CD1c-positive myeloid dendritic cell (primary cell): Measurements from ENCODE around the gene WBP1L.
"Not testable (repeated sequence)": the region's sequence is repeated elsewhere in the genome, so short reads cannot be mapped to it uniquely, and the experiment has no call there.

ENCODE experiments used
- DNase-seq: peaks from one replicate; pipeline ENCODE4 v3.0.0-alpha.2; 2016; ENCODE audit errors: extremely low spot score

Gene WBP1L

DNA sequence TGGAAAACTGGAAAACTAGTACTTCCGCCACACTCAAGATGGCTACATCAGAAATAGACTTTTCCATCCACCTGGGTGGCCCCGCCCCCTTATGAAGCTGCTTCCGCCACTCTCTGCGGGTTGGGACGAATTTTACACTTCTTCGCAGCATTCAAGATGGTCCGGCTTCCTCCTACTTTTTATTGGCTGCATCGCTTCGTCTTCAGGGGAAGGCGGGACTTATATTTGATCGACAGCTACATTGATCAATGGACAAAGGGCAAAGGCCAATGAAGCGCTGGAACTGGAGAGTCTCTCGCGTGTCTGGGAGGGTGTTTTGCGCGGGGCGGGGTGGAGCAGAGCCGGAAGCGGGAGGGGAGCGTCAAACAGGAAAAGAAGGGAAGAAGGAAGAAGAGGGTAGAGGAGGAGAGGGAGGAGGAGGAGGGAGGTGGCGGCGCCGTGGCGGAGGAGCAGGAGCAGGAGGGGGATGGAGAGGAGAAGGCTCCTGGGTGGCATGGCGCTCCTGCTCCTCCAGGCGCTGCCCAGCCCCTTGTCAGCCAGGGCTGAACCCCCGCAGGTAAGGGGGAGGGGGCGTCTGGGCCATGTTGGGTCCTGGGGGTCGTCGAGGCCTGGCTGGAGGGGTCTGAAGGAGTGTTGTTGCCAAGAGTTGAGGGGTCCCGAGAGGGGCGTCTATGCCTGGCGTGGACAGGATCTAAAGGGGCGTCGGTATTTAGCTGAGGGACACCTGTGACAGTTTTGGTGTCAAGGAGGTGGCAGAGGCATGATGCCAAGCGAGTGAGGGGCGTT, at the start of gene WBP1L:
Gene WBP1L (plus strand): TSS at position 361 of the 786 bp plus-strand sequence. CDS start 106 bp downstream, at position 467.
- DNase-seq: peak; percentile 99

DNA sequence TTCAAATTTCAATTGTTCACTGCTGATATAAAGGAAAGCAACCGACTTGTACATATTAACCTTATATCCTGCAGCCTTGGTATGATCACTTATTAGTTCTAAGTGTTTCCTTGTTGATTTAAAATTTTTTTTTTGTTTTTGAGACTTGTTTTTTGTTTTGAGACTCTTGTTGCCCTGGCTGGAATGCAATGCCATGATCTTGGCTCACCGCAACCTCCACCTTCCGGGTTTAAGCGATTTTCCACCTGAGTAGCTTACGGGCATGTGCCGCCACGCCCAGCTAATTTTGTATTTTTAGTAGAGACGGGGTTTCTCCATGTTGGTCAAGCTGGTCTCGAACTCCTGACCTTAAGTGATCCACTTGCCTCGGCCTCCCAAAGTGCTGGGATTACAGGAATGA, 48.3 kb upstream of the WBP1L start:
- DNase-seq: not testable (repeated sequence)

DNA sequence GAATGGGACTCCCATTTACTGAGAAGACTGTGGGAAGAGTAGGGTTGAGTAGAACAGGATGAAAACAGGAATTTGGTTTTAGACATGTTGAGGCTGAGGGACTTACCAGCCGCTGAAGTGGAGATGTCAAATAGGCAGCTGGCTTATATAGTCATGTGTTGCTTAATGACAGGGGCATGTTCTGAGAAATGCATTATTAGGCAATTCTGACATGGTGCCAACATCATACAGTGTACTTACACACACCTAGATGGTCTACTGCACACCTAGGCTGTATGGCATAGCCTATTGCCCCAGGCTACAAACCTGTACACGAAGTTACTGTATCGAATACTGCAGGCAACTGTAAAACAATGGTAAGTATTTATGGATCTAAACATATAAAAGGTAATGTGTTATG, 47.0 kb upstream of the WBP1L start:
- DNase-seq: no peak

- DNase-seq: no peak
These were observed 44.9 kb upstream of the WBP1L start for GRCh38 chr10:102698894-102699293.

DNA sequence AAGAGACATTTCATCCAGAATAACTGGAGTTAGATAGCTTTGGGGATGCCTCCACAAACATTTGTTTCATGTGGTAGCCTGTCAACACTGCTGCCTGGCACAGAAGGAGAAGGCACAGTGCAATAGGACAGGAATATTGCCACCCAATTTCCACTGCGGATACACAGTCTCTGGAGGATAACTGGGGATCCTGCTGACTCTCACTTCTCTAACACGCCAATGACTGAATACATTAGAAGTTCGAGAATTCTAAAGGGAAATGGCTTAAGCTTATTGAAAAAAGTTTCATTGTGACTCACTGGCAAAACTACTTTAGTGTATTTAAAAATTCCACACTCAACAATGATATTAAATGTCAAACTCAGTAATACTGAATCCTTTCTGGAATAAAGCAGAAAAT, 42.5 kb upstream of the WBP1L start:
- DNase-seq: peak; percentile 53

DNA sequence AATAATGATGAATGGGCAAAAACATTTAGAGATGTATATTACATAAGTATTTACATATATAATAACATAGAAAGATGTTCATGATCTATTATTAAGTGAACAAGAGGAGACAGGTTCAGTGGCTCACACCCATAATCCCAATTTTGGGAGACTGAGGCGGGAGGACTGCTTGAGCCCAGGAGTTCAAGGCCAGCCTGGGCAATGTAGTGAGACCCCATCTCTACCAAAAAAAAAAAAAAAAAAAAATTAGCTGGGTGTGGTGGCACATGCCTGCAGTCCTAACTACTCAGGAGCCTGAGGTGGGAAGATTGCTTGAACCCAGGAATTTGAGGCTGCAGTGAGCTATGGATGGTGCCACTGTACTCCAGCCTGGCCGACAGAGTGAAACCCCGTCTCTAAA, 42.0 kb upstream of the WBP1L start:
- DNase-seq: no peak

GRCh38 chr10:102702742-102703141, 41.0 kb upstream of the WBP1L start:
- DNase-seq: no peak

- DNase-seq: no peak
These were observed 38.8 kb upstream of the WBP1L start for GRCh38 chr10:102704915-102705314.

DNA sequence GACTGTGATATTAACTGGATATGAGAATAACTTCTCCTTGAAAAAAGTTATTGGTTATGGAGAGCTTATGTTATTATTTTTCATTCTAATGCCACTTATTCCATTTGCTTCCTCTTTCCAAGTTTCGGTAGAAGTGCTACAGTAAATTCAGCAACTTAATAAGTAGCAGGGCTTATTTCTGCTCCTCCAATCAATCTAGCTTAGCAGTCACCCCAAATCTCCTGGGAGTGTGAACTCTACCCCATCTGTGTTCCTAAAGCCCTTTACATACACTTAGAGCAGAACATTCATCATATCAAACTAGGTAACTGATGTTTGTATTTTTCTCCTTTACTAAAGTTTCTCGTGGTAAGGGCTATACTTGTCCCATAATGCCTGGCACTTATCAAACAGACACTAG, 38.2 kb upstream of the WBP1L start:
- DNase-seq: peak; percentile 18

DNA sequence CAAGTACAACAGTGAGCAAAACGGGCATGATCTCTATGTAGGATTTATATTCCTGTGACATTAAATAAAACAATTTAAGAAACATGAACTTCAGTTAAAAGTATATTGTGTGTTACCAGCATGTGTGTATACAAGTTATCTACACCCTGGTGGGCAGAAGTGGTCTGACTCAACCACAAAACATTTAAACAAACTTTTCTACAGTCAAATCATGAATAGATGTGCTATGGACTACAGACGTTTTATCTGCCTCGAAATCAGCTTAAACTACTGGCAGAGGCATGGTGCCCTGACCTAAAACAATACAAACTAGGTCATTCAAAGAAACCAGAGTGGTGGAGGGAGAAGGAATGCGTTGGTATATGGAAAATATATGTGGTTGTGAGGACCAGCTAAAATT, 33.1 kb upstream of the WBP1L start:
- no peak for DNase-seq

GRCh38 chr10:102712089-102712488, 31.7 kb upstream of the WBP1L start:
- no peak for DNase-seq

DNA sequence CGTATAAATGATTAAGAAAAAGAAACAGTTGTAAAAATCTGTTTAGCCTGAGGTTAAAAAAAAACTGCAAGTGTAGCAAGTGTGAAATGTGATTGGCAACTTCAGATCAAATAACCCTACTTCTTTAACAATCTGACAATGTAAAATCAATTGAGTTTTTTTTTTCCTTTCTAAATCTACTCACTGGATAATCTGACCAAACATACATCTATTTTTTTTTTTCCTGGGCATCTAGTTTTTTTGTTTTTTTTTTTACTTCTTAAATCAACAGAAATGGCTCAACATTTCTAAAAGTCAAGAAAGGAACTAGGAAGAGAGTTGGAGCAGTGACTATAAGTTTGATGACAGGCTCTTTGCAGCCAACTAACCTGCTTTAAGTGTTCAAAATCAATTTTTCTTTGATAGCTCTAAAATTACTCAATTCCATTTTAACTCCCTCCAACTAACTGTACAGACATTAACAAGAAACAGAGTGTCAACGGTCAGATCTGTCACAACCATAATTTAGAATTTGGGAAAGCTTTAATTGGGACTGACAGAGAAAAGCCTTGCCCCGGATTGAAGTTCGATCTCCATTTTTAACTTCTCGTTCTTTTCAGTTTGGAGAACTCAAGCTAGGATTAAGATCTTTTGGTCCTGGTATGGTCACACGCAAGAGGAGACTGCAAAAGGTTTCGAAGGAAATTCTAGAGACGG, 30.8 kb upstream of the WBP1L start:
- DNase-seq: no peak

DNA sequence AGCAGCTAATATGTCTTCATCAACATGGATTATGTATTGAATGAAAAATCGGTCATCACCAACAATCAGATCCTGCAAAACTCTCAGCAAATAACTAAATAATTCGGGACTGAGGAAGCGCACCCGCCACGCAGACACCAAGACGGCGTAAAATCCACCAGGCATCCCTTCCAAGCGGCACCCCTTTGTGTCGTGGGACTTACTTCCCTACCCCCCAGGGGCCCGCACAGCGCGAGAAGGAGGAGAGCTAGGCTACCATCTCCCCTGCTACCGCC, 30.3 kb upstream of the WBP1L start:
- peak; percentile 86 for DNase-seq

DNA sequence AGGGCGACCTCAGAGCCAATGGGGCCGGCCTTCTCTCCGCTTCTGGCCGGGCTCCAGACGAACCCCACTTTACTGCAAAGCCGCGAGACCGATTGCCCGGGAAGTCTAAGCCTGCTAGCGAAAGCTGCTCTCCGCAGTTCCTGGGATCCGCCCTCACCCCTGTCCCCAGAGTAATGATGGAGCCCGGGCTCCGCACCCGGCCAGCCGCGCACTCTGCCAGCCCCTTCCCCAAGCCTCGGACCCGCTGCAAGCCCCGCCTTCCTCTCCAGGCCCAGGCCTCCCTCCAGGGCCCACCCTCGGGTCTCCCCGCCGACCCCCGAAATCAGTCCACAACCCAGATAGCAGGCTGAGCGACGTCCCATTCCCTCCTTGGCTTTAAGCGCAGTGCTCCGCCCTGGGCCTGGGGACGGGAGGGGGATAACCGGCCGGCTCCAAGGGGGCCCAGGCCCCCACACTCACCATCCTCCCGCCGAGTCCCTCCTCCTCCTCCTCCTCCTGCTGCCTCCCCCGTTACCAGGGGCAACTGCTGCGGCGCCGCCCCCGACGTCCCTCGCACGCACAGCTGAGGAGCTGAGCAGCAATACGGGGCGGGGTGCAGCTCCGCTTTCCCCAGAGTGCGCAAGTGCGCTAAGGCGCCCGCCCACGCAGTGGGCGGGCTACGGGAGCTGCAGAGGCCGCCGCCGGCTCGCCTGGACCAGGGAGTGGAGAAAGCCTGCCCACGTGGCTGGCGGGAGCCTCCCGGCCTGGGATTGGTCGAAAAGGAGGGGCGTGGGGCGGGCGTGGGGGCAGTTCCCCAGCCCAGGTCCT, 29.7 kb upstream of the WBP1L start, which contains the start of gene ARL3:
Gene ARL3 (minus strand): TSS at position 584 of the 807 bp plus-strand sequence. CDS start 122 bp downstream, at position 462.
- peak; percentile 100 for DNase-seq

GRCh38 chr10:102714621-102715455, 28.9 kb upstream of the WBP1L start, which contains the start of gene SFXN2:
TSS of gene SFXN2 (plus strand) at chr10:102714636. CDS start at chr10:102726637, 12,001 bp downstream.
- no peak for DNase-seq

GRCh38 chr10:102715880-102716279, 27.9 kb upstream of the WBP1L start:
- no peak for DNase-seq

GRCh38 chr10:102716900-102717565, 26.7 kb upstream of the WBP1L start:
- not testable (repeated sequence) for DNase-seq

- DNase-seq: no peak
These were observed 25.5 kb upstream of the WBP1L start for GRCh38 chr10:102718220-102718619.

DNA sequence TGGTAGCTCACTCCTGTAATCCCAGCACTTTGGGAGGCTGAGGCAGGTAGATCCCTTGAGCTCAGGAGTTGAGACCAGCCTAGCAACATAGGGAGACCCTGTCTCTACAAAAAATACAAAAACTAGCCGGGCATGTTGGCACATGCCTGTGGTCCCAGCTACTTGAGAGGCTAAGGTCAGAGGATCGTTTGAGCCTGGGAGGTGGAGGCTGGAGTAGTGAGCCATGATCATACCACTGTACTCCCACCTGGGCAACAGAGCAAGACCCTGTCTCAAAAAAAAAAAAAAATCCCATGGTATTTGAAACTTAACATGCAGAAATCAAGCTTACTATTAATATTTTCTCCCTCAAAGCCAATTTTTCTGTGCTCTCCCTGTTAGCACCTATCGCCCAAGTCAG, 23.4 kb upstream of the WBP1L start:
- no peak for DNase-seq

GRCh38 chr10:102720775-102721301, 22.9 kb upstream of the WBP1L start:
- no peak for DNase-seq

DNA sequence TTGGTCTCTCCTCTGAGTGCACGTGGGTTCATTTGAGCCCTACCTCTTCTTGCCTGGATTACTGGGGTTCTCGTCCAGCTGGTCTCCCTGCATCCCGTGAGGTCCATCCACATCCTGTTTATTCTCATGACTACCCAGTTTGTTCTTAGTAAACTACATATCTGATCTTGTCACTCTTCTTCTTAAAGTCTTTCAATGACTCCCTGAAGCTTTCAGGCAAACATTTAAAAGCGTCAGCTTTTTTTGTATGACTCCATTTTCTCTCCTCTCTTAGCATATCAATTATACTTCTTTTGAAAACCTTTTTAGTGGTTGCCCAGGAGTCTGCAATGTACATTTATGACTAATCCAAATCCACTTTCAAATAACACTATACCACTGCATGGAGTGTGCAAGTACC, 21.8 kb upstream of the WBP1L start:
- no peak for DNase-seq
